ENCODE measurements around the gene CCK. TPM values are rescaled to one million over a fixed set of nuclear protein-coding genes. Genes with fewer than 3 reads are reported as not detected.

Gene CCK
- total RNA-seq, 1 donor from 2014 or later = not detected

DNA sequence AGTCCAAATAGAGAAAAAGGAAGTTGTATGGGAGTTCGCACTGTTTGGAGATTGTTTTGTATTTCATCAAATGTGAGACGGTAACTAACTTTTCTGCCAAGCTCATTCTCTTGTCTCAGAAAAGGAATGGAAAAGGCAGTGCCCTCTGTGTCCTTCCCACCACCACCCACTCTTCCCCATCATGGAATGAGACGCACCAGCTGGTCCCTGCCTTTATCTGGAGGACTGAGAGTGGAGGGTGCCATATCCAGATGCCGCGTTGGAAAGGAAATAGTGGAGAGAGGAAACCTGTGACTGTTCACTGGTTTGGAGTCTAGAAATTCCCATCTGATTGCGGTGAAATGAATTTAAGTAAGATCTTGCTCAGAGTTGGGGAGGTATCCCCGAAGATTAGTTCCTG is 3.7 kb upstream of the CCK start:
- peaks cover 68% of the 10 kb centered on the region for H3K27me3 Mint-ChIP-seq (ENCODE audit: low read depth)
- peaks cover 13% of the 10 kb centered on the region for H3K9me3 Mint-ChIP-seq
- no peak for DNase-seq (ENCODE audit: low spot score in 2 of 2, unreplicated experiment in 2 of 2)
- TF ChIP-seq, protein P1, sequence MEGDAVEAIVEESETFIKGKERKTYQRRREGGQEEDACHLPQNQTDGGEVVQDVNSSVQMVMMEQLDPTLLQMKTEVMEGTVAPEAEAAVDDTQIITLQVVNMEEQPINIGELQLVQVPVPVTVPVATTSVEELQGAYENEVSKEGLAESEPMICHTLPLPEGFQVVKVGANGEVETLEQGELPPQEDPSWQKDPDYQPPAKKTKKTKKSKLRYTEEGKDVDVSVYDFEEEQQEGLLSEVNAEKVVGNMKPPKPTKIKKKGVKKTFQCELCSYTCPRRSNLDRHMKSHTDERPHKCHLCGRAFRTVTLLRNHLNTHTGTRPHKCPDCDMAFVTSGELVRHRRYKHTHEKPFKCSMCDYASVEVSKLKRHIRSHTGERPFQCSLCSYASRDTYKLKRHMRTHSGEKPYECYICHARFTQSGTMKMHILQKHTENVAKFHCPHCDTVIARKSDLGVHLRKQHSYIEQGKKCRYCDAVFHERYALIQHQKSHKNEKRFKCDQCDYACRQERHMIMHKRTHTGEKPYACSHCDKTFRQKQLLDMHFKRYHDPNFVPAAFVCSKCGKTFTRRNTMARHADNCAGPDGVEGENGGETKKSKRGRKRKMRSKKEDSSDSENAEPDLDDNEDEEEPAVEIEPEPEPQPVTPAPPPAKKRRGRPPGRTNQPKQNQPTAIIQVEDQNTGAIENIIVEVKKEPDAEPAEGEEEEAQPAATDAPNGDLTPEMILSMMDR (IDR thresholded peaks at IDR 0.05; ENCODE audit: unreplicated experiment) = no peak
- H3K4me3 Mint-ChIP-seq = no peak overlapping the region
- H3K36me3 Mint-ChIP-seq = no peaks in the 10 kb centered on the region
- H3K27ac Mint-ChIP-seq = no peak overlapping the region
- no peaks in the 10 kb centered on the region for H3K4me1 Mint-ChIP-seq

DNA sequence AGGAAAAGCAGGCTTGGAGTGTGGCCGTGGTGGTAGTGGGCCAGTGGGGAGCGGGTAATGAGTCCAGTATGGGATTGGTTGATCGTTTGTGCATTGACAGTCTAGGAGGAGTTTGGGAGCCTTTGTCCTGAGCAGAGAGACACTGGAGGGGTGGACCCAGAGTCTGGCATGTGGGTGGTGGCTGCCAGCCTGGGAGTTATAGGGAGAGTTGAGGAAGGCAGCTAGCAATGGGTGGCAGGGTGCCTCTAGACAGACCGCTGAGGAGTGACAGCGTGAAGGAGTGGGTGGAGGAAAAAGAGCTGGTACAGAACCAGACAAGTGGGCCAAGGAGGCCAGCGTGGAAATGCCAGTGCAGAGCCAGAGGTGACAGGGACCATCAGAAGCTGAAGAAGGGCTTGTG is 1.9 kb upstream of the CCK start:
- no peaks in the 10 kb centered on the region for H3K36me3 Mint-ChIP-seq
- H3K4me1 Mint-ChIP-seq = no peaks in the 10 kb centered on the region
- no peak overlapping the region for H3K4me3 Mint-ChIP-seq
- TF ChIP-seq, protein P1 (IDR thresholded peaks at IDR 0.05; ENCODE audit: unreplicated experiment) = no peak
- peaks cover 13% of the 10 kb centered on the region for H3K9me3 Mint-ChIP-seq
- peaks cover 86% of the 10 kb centered on the region for H3K27me3 Mint-ChIP-seq (ENCODE audit: low read depth)
- DNase-seq (ENCODE audit: low spot score in 2 of 2, unreplicated experiment in 2 of 2) = no peak
- no peak overlapping the region for H3K27ac Mint-ChIP-seq

DNA sequence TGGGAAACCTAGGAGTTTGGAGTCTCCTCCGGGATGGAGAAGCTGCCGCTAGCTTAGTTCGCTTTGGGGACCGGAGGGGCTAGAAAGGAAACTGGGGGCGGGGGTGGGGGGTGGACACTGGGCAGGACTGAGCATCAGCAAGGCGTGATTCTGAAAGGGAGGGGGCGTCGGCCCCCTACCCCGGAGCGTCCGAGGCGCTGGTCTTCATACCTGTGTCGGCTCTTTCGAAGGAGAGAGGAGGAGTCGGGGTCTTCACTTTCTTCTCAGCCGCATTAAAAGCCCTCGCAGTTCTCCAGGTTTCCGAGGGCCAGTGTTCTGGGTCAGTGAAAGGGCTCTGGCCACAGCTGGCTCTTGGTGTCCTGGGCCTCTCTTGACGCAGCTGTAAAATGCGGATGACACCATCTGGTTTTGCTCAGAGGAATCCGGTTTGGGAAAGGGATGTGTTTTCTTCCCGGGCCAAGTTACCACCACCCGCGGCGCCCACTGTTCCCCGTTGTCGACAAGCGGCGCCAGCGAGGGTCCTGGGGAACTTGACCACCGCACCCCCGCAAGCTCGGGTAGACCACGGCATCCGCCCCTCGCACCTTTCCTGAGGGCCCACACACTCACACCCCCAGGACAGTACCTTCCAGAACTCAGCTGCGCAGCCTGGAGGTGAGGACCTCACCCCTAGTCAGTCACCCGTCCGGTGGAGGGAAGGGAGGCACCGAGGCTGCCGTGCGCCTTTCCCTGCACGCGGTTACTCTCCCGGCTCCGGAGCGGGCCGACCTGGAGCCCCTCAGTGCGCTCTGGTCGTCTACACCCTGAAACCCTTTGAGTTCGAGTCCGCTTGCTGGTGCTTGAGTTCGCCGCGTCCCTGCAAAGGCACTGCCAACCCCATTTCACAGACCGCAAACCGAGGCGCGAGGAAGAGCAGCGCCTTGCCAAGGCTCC is 660 bp downstream of the CCK start:
- H3K27ac Mint-ChIP-seq = no peak overlapping the region
- no peaks in the 10 kb centered on the region for H3K36me3 Mint-ChIP-seq
- TF ChIP-seq, protein P1 (IDR thresholded peaks at IDR 0.05; ENCODE audit: unreplicated experiment) = no peak
- H3K4me3 Mint-ChIP-seq = no peak overlapping the region
- H3K4me1 Mint-ChIP-seq = no peaks in the 10 kb centered on the region
- peaks cover 93% of the 10 kb centered on the region for H3K27me3 Mint-ChIP-seq (ENCODE audit: low read depth)
- no peaks in the 10 kb centered on the region for H3K9me3 Mint-ChIP-seq
- DNase-seq (ENCODE audit: low spot score in 2 of 2, unreplicated experiment in 2 of 2) = no peak

DNA sequence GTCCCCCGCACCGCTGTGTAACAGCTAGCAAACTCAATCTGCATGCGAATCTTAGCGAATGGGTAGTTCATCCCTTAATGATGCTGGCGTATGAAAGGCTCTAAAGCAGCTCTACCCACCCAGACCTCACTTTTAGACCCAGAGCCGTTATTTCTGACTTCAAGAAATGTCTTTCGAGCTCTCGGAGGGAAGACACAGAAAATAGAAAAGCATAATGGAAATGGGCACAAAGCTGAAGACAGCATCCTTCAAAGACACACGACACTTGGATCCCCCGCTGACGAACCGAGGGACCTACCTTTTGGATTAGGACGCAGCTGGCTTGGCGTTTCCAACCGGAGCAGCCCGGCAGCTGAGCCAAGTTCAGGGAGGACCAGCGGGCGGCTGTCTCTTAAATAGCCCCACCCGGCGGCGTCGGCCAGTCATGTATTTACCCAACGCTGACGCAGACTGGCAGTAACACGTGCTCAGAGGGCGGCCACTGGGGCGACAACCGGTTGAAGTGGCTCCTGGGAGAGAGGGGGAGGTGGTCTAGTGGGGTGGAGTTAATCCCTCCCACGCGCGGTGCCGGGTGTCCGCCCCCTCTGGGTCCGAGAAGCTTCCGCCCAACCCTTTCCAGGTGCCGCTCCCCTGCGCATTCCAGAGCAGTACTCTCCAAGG is 1.5 kb downstream of the CCK start:
- no peaks in the 10 kb centered on the region for H3K9me3 Mint-ChIP-seq
- H3K4me1 Mint-ChIP-seq = no peaks in the 10 kb centered on the region
- no peak overlapping the region for H3K4me3 Mint-ChIP-seq
- no peak for DNase-seq (ENCODE audit: low spot score in 2 of 2, unreplicated experiment in 2 of 2)
- no peak overlapping the region for H3K27ac Mint-ChIP-seq
- H3K27me3 Mint-ChIP-seq (ENCODE audit: low read depth) = peaks cover 94% of the 10 kb centered on the region
- H3K36me3 Mint-ChIP-seq = no peaks in the 10 kb centered on the region
- TF ChIP-seq, protein P1 (IDR thresholded peaks at IDR 0.05; ENCODE audit: unreplicated experiment) = no peak

DNA sequence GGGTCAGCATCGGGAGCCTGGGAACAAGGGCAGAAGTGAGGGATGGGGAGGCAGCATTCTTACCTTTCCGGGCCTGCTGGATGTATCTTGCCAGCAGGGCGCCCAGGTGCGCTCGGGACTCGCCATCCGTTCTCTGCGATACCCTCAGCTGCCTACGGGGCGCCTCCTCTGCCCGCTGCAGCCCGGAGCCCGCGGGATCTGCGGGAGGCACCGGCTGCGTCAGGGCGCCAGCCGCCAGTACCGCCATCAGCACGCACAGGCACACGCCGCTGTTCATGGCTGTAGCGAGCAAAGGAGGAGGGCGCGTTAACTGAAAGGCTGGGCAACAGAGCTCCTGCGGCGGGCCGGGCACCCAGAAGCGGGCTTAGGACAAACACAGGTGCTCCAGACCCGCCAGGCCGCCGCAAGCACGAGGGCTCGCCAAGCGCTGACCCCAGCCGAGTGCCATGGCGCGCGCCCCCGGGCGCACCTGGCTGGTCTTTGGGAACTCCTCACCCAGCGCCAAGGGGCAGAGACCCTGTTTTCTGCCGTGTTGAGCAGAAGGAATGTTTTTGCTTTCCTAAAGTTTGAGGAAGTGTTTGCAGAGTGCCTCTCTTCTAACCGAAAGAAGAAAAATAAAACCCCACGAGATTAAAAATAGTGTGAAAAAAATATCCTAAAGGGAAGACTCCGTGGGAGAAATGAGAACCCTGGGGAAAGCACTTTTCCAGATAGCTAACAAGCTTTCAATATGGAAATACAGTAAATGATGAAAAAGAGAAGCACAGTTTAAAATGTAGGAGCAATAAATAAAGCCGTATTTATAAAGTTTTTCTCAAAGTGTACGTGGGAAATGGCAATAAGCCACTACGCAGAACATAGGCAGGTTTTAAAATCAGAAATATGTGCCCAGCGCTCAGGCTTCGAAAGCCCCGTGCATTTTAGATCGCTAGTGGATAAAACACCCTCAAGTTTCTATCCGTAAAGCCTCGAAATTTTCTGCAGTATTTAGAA is 2.3 kb downstream of the CCK start:
- DNase-seq (ENCODE audit: low spot score in 2 of 2, unreplicated experiment in 2 of 2) = no peak
- peaks cover 90% of the 10 kb centered on the region for H3K27me3 Mint-ChIP-seq (ENCODE audit: low read depth)
- no peaks in the 10 kb centered on the region for H3K9me3 Mint-ChIP-seq
- no peaks in the 10 kb centered on the region for H3K4me1 Mint-ChIP-seq
- TF ChIP-seq, protein P1 (IDR thresholded peaks at IDR 0.05; ENCODE audit: unreplicated experiment) = no peak
- no peak overlapping the region for H3K27ac Mint-ChIP-seq
- H3K36me3 Mint-ChIP-seq = no peaks in the 10 kb centered on the region
- no peak overlapping the region for H3K4me3 Mint-ChIP-seq
